ENCODE results near the gene U2SURP.
"Not testable (repeated sequence)": the region's sequence is repeated elsewhere in the genome, so short reads cannot be mapped to it uniquely, and the experiment has no call there.

Gene U2SURP

DNA sequence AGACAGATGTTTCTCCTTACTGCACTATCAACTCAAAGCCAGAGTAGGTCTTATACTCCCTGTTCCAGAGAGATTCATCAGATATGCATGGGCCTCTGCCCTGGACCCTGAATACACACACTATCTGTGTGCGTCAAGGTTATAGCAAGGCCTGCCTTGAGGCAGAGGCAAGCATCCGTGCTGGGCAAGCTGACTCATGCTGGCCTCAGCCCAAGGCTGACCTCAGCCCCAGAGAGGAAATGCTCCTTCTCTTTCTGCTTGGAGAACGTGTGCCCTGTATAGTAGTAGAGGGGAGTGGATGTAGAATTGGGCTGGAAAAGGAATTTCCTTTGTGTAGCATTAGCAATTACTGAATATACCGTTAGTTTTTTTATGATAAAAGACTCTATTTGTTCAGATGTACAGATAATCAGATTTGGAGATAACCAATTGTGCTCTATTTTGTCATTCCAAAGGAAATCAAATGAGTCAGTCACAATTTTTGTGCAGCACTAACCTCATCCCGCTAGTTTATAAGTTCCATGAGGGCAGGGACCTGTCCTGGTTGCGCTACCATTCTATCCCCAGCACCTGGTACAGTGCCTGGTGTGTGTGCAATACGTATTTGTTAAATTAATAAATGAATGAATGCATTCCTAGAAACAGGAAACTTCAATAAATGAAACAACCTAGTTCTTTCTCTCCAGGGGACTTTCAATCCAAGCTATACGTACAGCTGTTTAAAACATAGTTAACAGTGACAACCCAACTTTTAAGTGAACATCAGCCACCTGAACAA lies 24.6 kb upstream of the U2SURP start:
- 76 to 82% methylated on average over 7 to 8 of the region's 8 CpGs for WGBS, 2 experiments
- Histone ChIP-seq H3K27me3 (ENCODE audit: control insufficient read depth, insufficient read depth, low read length, poor library complexity, severe bottlenecking) (no peaks in the 10 kb centered on the region), H3K9me3 (ENCODE audit: control insufficient read depth, low read length) (no peaks in the 10 kb centered on the region), H3K4me3 (ENCODE audit: insufficient read depth, low read depth, low read length) (no peak overlapping the region), H3K36me3 (ENCODE audit: control insufficient read depth, insufficient read depth, low read length) (no peaks in the 10 kb centered on the region), H3K27ac (ENCODE audit: insufficient read depth, low read depth, low read length, poor library complexity, severe bottlenecking) (no peak overlapping the region), H3K4me1 (ENCODE audit: control insufficient read depth, insufficient read depth, low read length) (no peaks in the 10 kb centered on the region)

- WGBS, 2 experiments = 80 to 83% methylated on average over 1 of the region's 1 CpG
- no peak overlapping the region for H3K27ac ChIP-seq (ENCODE audit: insufficient read depth, low read depth, low read length, poor library complexity, severe bottlenecking)
Observed at GRCh38 chr3:142977399-142977728, 24.0 kb upstream of the U2SURP start.

GRCh38 chr3:142981108-142981507 lies 20.3 kb upstream of the U2SURP start:
- 73 to 79% methylated on average over 3 of the region's 3 CpGs for WGBS, 2 experiments

More at GRCh38 chr3:142977399-142977728, 24.0 kb upstream of the U2SURP start:
- no peaks in the 10 kb centered on the region for H3K27me3 ChIP-seq (ENCODE audit: control insufficient read depth, insufficient read depth, low read length, poor library complexity, severe bottlenecking)
- no peaks in the 10 kb centered on the region for H3K9me3 ChIP-seq (ENCODE audit: control insufficient read depth, low read length)
- H3K36me3 ChIP-seq (ENCODE audit: control insufficient read depth, insufficient read depth, low read length) = no peaks in the 10 kb centered on the region
- peaks cover 5% of the 10 kb centered on the region for H3K4me1 ChIP-seq (ENCODE audit: control insufficient read depth, insufficient read depth, low read length)
- no peak overlapping the region for H3K4me3 ChIP-seq (ENCODE audit: insufficient read depth, low read depth, low read length)

GRCh38 chr3:142982038-142982773 lies 19.2 kb upstream of the U2SURP start:
- 70 to 75% methylated on average over 3 to 4 of the region's 7 CpGs for WGBS, 2 experiments
- Histone ChIP-seq H3K36me3 (ENCODE audit: control insufficient read depth, insufficient read depth, low read length) (no peaks in the 10 kb centered on the region), H3K4me1 (ENCODE audit: control insufficient read depth, insufficient read depth, low read length) (peaks cover 6% of the 10 kb centered on the region), H3K27me3 (ENCODE audit: control insufficient read depth, insufficient read depth, low read length, poor library complexity, severe bottlenecking) (no peaks in the 10 kb centered on the region), H3K27ac (ENCODE audit: insufficient read depth, low read depth, low read length, poor library complexity, severe bottlenecking) (no peak overlapping the region), H3K9me3 (ENCODE audit: control insufficient read depth, low read length) (no peaks in the 10 kb centered on the region), H3K4me3 (ENCODE audit: insufficient read depth, low read depth, low read length) (no peak overlapping the region)

More at GRCh38 chr3:142981108-142981507, 20.3 kb upstream of the U2SURP start:
- peaks cover 6% of the 10 kb centered on the region for H3K4me1 ChIP-seq (ENCODE audit: control insufficient read depth, insufficient read depth, low read length)
- no peaks in the 10 kb centered on the region for H3K36me3 ChIP-seq (ENCODE audit: control insufficient read depth, insufficient read depth, low read length)
- H3K4me3 ChIP-seq (ENCODE audit: insufficient read depth, low read depth, low read length) = no peak overlapping the region
- no peaks in the 10 kb centered on the region for H3K27me3 ChIP-seq (ENCODE audit: control insufficient read depth, insufficient read depth, low read length, poor library complexity, severe bottlenecking)
- H3K9me3 ChIP-seq (ENCODE audit: control insufficient read depth, low read length) = no peaks in the 10 kb centered on the region
- no peak overlapping the region for H3K27ac ChIP-seq (ENCODE audit: insufficient read depth, low read depth, low read length, poor library complexity, severe bottlenecking)

- Histone ChIP-seq H3K9me3 (ENCODE audit: control insufficient read depth, low read length) (no peaks in the 10 kb centered on the region), H3K36me3 (ENCODE audit: control insufficient read depth, insufficient read depth, low read length) (no peaks in the 10 kb centered on the region), H3K27me3 (ENCODE audit: control insufficient read depth, insufficient read depth, low read length, poor library complexity, severe bottlenecking) (no peaks in the 10 kb centered on the region), H3K4me1 (ENCODE audit: control insufficient read depth, insufficient read depth, low read length) (peaks cover 6% of the 10 kb centered on the region), H3K4me3 (ENCODE audit: insufficient read depth, low read depth, low read length) (no peak overlapping the region), H3K27ac (ENCODE audit: insufficient read depth, low read depth, low read length, poor library complexity, severe bottlenecking) (no peak overlapping the region)
- 90 to 95% methylated on average over 2 of the region's 2 CpGs for WGBS, 2 experiments
Observed at GRCh38 chr3:142983318-142983717, 18.1 kb upstream of the U2SURP start.

DNA sequence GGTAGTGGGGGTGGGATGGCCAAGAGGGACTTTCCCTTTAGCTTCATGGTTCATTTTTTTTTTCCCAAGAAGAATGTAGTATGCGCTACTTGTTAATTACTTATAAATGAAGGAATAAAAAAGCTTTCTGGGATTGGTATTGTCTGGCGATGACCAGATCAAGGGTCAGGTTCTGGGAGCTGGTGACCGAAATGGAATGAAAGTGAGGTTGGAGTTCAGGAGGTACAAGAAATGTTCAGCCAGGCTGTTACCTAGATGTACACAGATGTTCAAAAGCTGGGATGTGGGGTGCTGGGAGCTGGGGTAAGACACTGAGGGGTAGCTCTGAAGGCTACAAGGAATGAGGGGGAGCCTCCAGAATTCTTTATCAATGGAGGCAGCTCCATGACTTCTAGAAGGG lies 17.1 kb upstream of the U2SURP start:
- Histone ChIP-seq H3K27ac (ENCODE audit: insufficient read depth, low read depth, low read length, poor library complexity, severe bottlenecking) (no peak overlapping the region), H3K9me3 (ENCODE audit: control insufficient read depth, low read length) (no peaks in the 10 kb centered on the region), H3K27me3 (ENCODE audit: control insufficient read depth, insufficient read depth, low read length, poor library complexity, severe bottlenecking) (no peaks in the 10 kb centered on the region), H3K4me1 (ENCODE audit: control insufficient read depth, insufficient read depth, low read length) (peaks cover 6% of the 10 kb centered on the region), H3K4me3 (ENCODE audit: insufficient read depth, low read depth, low read length) (no peak overlapping the region), H3K36me3 (ENCODE audit: control insufficient read depth, insufficient read depth, low read length) (no peaks in the 10 kb centered on the region)
- 96 to 98% methylated on average over 3 of the region's 3 CpGs for WGBS, 2 experiments

GRCh38 chr3:142987080-142987700 lies 14.2 kb upstream of the U2SURP start:
- H3K36me3 ChIP-seq (ENCODE audit: control insufficient read depth, insufficient read depth, low read length) = no peaks in the 10 kb centered on the region
- peaks cover 3% of the 10 kb centered on the region for H3K4me1 ChIP-seq (ENCODE audit: control insufficient read depth, insufficient read depth, low read length)
- 89 to 90% methylated on average over 5 of the region's 5 CpGs for WGBS, 2 experiments
- H3K9me3 ChIP-seq (ENCODE audit: control insufficient read depth, low read length) = no peaks in the 10 kb centered on the region
- H3K4me3 ChIP-seq (ENCODE audit: insufficient read depth, low read depth, low read length) = no peak overlapping the region
- no peaks in the 10 kb centered on the region for H3K27me3 ChIP-seq (ENCODE audit: control insufficient read depth, insufficient read depth, low read length, poor library complexity, severe bottlenecking)
- H3K27ac ChIP-seq (ENCODE audit: insufficient read depth, low read depth, low read length, poor library complexity, severe bottlenecking) = no peak overlapping the region

DNA sequence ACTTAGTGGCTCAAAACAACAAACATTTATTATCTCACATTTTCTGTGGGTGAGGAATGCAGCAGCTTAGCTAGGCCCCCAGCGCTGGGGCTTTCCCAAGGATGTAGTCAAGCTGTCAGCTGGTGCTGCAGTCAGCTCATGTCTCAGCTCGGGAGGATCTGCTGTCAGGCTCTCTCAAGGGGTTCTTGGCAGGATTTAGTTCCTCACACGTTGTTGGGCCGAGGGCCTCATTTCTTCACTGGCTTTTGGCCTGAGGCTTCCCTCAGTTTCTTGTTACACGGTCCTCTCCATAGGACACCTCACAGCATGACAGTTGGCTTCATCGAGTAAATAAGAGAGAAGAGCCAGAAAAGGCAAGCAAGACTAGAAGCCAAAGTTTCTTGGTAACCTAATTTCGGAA lies 13.7 kb upstream of the U2SURP start:
- Histone ChIP-seq H3K4me1 (ENCODE audit: control insufficient read depth, insufficient read depth, low read length) (no peaks in the 10 kb centered on the region), H3K36me3 (ENCODE audit: control insufficient read depth, insufficient read depth, low read length) (no peaks in the 10 kb centered on the region), H3K27ac (ENCODE audit: insufficient read depth, low read depth, low read length, poor library complexity, severe bottlenecking) (no peak overlapping the region), H3K4me3 (ENCODE audit: insufficient read depth, low read depth, low read length) (no peak overlapping the region), H3K27me3 (ENCODE audit: control insufficient read depth, insufficient read depth, low read length, poor library complexity, severe bottlenecking) (no peaks in the 10 kb centered on the region), H3K9me3 (ENCODE audit: control insufficient read depth, low read length) (no peaks in the 10 kb centered on the region)
- WGBS, 2 experiments = 24 to 26% methylated on average over 7 of the region's 7 CpGs

- H3K9me3 ChIP-seq (ENCODE audit: control insufficient read depth, low read length); H3K4me1 ChIP-seq (ENCODE audit: control insufficient read depth, insufficient read depth, low read length); H3K27me3 ChIP-seq (ENCODE audit: control insufficient read depth, insufficient read depth, low read length, poor library complexity, severe bottlenecking); H3K27ac ChIP-seq (ENCODE audit: insufficient read depth, low read depth, low read length, poor library complexity, severe bottlenecking); H3K4me3 ChIP-seq (ENCODE audit: insufficient read depth, low read depth, low read length); H3K36me3 ChIP-seq (ENCODE audit: control insufficient read depth, insufficient read depth, low read length): not testable (repeated sequence)
- 89 to 91% methylated on average over 1 to 2 of the region's 2 CpGs for WGBS, 2 experiments
Observed at GRCh38 chr3:142988221-142988620, 13.1 kb upstream of the U2SURP start.

DNA sequence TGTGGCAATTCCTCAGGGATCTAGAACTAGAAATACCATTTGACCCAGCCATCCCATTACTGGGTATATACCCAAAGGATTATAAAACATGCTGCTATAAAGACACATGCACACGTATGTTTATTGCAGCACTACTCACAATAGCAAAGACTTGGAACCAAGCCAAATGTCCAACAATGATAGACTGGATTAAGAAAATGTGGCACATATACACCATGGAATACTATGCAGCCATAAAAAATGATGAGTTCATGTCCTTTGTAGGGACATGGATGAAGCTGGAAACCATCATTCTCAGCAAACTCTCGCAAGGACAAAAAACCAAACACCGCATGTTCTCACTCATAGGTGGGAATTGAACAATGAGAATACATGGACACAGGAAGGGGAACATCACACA lies 12.5 kb upstream of the U2SURP start:
- not testable (repeated sequence) for H3K9me3 ChIP-seq (ENCODE audit: control insufficient read depth, low read length); H3K27me3 ChIP-seq (ENCODE audit: control insufficient read depth, insufficient read depth, low read length, poor library complexity, severe bottlenecking); H3K4me3 ChIP-seq (ENCODE audit: insufficient read depth, low read depth, low read length); H3K36me3 ChIP-seq (ENCODE audit: control insufficient read depth, insufficient read depth, low read length); H3K27ac ChIP-seq (ENCODE audit: insufficient read depth, low read depth, low read length, poor library complexity, severe bottlenecking); H3K4me1 ChIP-seq (ENCODE audit: control insufficient read depth, insufficient read depth, low read length)
- WGBS, 2 experiments = 90% methylated on average over 2 of the region's 3 CpGs; no CpG with 5 or more reads in 1 of the 2 experiments

All from ectodermal cell (in vitro differentiated cells).